ACC112 (cell line): ENCODE data around the gene SLCO3A1.

Experiments
- H2AFZ ChIP-seq: fragments of 200-600 bp; sonication (generic); one replicate; pipeline ENCODE4 v1.6.0; 2017; ENCODE audit warnings: antibody characterized with exemption, low read length; ENCODE audit not compliant: unreplicated experiment
- H3K27ac ChIP-seq: fragments of 200-600 bp; sonication (generic); 2 replicates; pipeline ENCODE4 v1.5.1; 2014; ENCODE audit warnings: low read depth, mild to moderate bottlenecking, antibody characterized with exemption, low read length, moderate library complexity
- H3K27me3 ChIP-seq: fragments of 200-600 bp; sonication (generic); 2 replicates; pipeline ENCODE4 v1.6.1; 2014; ENCODE audit warnings: mild to moderate bottlenecking, antibody characterized with exemption, low read length, moderate library complexity, mixed read lengths; ENCODE audit not compliant: insufficient read depth
- H3K36me3 ChIP-seq: fragments of 200-600 bp; sonication (generic); 2 replicates; pipeline ENCODE4 v1.6.1; 2016; ENCODE audit warnings: mild to moderate bottlenecking, antibody characterized with exemption, low read length, moderate library complexity, mixed read lengths; ENCODE audit not compliant: insufficient read depth
- H3K4me1 ChIP-seq: fragments of 200-600 bp; sonication (generic); one replicate; pipeline ENCODE4 v1.6.1; 2016; ENCODE audit warnings: low read length, mixed read lengths; ENCODE audit not compliant: insufficient read depth, unreplicated experiment, control insufficient read depth
- H3K4me3 ChIP-seq: fragments of 200-600 bp; sonication (generic); 2 replicates; pipeline ENCODE4 v1.5.1; 2014; ENCODE audit warnings: mild to moderate bottlenecking, low read depth, low read length
- H3K79me2 ChIP-seq: fragments of 200-600 bp; sonication (generic); one replicate; pipeline ENCODE4 v1.6.0; 2016; ENCODE audit warnings: low read length; ENCODE audit not compliant: control insufficient read depth, unreplicated experiment, insufficient read depth

Gene SLCO3A1

DNA sequence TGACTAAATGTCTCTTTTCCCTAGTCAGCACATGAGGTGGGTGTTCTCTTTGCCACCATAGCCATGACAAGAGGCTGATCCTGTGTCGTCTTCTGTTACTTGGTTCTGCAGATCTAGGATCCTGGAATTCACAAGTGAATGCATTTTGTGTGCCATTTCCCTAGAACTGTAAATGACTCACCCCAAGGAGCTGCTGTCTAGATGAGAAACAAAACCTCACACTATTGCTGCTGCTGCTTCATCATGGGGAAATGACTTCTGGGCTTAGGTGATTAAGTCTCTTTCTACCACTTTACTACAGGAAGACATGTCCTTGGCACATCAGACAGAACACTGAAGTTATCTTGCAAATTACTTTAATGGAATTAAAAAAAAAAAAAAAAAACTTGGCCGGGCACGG, 54.9 kb downstream of the SLCO3A1 start:
- no peaks in the 10 kb centered on the region for H3K79me2 ChIP-seq
- no peaks in the 10 kb centered on the region for H3K27me3 ChIP-seq
- H3K27ac ChIP-seq, result no peak overlapping the region

DNA sequence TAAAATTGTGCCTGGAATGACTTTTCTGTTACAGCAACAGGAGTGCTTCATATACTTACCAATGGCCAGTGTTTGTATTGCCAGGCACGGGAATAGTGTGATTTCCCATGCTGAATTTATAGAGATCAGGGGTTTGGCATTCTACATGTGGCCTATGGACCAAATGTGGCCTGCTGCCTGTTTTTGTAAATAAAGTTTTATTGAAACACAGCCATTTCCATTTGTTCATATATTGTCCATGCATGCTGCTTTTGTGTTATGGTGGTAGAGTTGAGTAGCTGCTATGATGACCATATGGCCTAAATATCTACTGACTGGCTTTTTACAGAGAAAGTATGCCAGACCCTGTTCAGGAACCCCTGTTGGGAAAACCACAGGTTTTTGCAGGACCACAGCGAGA, 55.6 kb downstream of the SLCO3A1 start:
- H3K4me3 ChIP-seq, result no peak overlapping the region
- H3K4me1 ChIP-seq, result peaks cover 5% of the 10 kb centered on the region
- H3K27me3 ChIP-seq, result no peaks in the 10 kb centered on the region
- H2AFZ ChIP-seq, result no peak overlapping the region
- H3K79me2 ChIP-seq, result no peaks in the 10 kb centered on the region
- H3K27ac ChIP-seq, result no peak overlapping the region
- no peaks in the 10 kb centered on the region for H3K36me3 ChIP-seq

More for the DNA sequence above, 54.9 kb downstream of the SLCO3A1 start:
- Histone ChIP-seq H3K4me1 (peaks cover 5% of the 10 kb centered on the region), H2AFZ (no peak overlapping the region), H3K4me3 (no peak overlapping the region), H3K36me3 (no peaks in the 10 kb centered on the region)

DNA sequence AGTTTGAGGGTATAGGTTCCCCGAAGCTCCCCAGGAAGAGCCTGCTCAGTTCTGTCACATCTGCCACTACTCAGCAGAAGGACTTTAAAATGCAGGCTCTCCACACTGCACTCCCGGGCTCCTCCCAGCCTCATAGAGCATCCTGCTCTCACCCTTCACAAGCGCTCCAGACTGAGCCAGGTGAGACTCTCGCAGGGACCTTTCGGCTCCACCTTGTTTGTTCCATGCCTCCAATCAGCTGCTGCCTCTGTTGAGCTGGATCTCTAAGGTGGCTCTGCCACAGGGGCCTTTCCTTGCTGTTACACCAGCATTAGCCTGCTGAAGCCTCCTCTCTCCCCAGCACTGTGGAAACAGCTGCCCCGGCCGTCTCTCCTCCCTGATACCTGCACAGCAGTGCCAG, 56.1 kb downstream of the SLCO3A1 start:
- H3K79me2 ChIP-seq, result no peaks in the 10 kb centered on the region

DNA sequence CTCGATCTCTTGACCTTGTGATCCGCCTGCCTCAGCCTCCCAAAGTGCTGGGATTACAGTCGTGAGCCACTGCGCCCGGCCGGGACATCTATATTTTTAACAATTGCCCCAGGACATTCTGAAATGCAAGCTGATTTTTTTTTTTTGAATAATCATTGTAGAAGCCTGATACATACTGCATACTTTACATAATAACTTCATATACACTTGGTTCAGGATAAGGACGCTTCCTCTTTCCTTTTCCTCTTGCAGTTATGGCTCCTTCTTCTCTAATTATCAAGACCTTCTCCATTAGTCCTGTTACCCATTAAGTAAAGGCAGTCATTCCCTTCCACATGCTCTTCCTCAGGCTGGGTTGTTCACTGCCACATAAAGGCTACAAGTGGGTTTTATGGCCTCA, 58.3 kb downstream of the SLCO3A1 start:
- Histone ChIP-seq H3K4me1 (peaks cover 5% of the 10 kb centered on the region), H2AFZ (no peak overlapping the region), H3K79me2 (no peaks in the 10 kb centered on the region), H3K36me3 (no peaks in the 10 kb centered on the region), H3K27me3 (no peaks in the 10 kb centered on the region), H3K27ac (no peak overlapping the region), H3K4me3 (no peak overlapping the region)

More for the DNA sequence above, 56.1 kb downstream of the SLCO3A1 start:
- Histone ChIP-seq H3K27ac (no peak overlapping the region), H3K4me1 (peaks cover 5% of the 10 kb centered on the region), H3K27me3 (no peaks in the 10 kb centered on the region), H3K36me3 (no peaks in the 10 kb centered on the region), H3K4me3 (no peak overlapping the region), H2AFZ (no peak overlapping the region)

DNA sequence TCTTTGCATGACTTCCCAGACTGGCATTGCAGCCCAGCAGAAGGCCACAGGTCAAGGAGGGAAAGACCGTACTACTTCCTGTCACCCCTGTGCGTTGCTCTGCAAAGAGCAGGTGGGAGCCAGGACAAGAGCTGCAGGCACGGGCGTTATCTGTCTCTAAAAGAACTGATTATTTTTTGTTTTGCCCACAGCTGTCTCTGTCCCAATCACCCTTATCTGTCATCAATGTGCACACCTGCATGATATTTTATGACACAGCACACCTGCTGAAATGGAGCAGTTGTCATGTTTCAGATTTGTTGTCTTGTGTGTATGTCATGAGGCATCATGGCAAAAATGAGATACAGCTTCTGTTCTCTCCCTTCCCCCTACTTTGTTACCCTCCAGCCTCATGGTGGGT, 58.8 kb downstream of the SLCO3A1 start:
- no peak overlapping the region for H3K4me3 ChIP-seq
- peaks cover 5% of the 10 kb centered on the region for H3K4me1 ChIP-seq
- H3K79me2 ChIP-seq, result no peaks in the 10 kb centered on the region
- H3K27ac ChIP-seq, result no peak overlapping the region
- no peaks in the 10 kb centered on the region for H3K36me3 ChIP-seq
- no peak overlapping the region for H2AFZ ChIP-seq
- no peaks in the 10 kb centered on the region for H3K27me3 ChIP-seq

DNA sequence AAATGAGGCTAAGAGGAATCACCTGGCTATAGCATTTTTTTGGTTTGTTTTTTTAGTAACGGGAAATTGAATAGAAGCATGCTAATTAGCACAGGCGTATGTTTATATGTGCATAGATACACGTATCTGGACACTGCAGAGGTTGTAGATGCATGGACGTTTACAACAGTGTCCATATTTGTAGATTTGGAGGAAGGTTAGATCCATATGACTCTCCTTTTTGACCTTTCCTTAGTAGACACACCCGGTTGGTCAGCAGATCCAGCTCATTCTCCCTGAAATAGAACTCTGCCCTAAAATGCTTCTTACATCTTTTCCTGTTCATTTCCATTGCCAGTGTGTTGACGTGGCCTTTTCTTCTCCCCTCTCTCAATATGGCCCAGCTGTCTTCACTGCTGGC, 60.1 kb downstream of the SLCO3A1 start:
- H3K27me3 ChIP-seq, result no peaks in the 10 kb centered on the region
- no peaks in the 10 kb centered on the region for H3K36me3 ChIP-seq
- no peaks in the 10 kb centered on the region for H3K79me2 ChIP-seq
- H3K4me3 ChIP-seq, result no peak overlapping the region
- no peaks in the 10 kb centered on the region for H3K4me1 ChIP-seq
- no peak overlapping the region for H3K27ac ChIP-seq
- H2AFZ ChIP-seq, result no peak overlapping the region

DNA sequence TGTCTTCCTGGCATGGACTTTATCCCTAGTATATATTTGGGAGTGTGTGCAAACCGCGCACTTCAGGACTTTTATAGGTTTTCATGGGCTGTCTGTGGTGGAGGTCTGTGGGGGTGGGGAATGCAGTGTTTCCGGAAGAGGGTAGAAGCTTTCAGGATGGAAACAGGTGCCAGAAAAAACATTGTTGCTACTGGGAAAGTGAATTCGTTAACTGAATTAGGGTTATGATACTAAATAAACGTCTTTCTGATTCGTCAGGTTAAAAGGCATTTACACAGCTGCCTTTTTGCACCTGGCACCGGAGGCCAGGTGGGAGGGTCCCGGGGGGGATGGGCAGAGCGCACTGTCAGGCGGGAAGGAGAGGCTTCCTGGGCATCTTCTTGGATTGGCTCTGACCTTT, 62.1 kb downstream of the SLCO3A1 start:
- Histone ChIP-seq H2AFZ (no peak overlapping the region), H3K79me2 (peaks cover 5% of the 10 kb centered on the region), H3K36me3 (no peaks in the 10 kb centered on the region), H3K27me3 (no peaks in the 10 kb centered on the region), H3K27ac (no peak overlapping the region), H3K4me1 (no peaks in the 10 kb centered on the region), H3K4me3 (no peak overlapping the region)

DNA sequence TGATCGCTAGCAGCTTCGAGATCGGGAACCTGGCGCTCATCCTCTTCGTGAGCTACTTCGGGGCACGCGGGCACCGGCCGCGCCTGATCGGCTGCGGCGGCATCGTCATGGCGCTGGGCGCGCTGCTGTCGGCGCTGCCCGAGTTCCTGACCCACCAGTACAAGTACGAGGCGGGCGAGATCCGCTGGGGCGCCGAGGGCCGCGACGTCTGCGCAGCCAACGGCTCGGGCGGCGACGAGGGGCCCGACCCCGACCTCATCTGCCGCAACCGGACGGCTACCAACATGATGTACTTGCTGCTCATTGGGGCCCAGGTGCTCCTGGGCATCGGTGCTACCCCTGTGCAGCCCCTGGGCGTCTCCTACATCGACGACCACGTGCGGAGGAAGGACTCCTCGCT, 62.5 kb downstream of the SLCO3A1 start:
- peaks cover 7% of the 10 kb centered on the region for H3K79me2 ChIP-seq
- no peak overlapping the region for H3K4me3 ChIP-seq
- H3K27ac ChIP-seq, result no peak overlapping the region
- peaks cover 2% of the 10 kb centered on the region for H3K4me1 ChIP-seq
- no peaks in the 10 kb centered on the region for H3K36me3 ChIP-seq
- no peaks in the 10 kb centered on the region for H3K27me3 ChIP-seq
- no peak overlapping the region for H2AFZ ChIP-seq

DNA sequence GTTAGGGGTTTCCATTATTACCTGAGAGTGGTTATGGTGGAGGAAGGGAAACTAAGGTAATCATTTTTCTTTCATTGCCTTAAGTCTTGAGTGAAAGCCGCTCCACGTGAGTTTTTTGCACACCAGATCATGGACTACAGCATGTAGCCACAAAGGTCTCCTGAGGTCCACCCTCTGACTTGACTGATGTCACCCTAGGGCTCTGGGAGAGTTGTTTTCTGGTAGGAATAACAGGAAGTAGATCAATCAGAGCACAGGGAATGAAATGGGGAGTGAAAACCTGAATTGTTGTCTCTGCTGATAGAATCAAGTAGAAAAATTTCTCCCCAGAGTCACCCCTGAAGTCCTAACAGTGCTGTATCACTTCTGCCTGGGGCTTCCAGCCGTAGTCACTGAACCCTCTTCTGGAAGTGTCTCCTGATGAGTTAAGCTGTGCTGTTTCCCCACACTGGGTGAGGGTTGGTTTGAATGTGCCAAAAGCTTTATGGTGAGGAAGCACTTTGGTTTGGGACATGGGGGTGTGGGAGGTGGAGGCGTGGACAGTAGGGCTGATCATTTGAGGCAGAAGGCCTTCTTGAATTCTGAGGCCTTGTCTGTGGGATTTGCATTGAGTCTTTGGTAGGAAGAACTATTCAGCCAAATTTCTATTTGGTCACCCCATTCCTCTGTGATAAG, 64.3 kb downstream of the SLCO3A1 start:
- Histone ChIP-seq H3K79me2 (peaks cover 16% of the 10 kb centered on the region), H3K27ac (no peak overlapping the region), H3K4me1 (peaks cover 17% of the 10 kb centered on the region), H3K4me3 (no peak overlapping the region), H2AFZ (no peak overlapping the region), H3K27me3 (no peaks in the 10 kb centered on the region), H3K36me3 (no peaks in the 10 kb centered on the region)

DNA sequence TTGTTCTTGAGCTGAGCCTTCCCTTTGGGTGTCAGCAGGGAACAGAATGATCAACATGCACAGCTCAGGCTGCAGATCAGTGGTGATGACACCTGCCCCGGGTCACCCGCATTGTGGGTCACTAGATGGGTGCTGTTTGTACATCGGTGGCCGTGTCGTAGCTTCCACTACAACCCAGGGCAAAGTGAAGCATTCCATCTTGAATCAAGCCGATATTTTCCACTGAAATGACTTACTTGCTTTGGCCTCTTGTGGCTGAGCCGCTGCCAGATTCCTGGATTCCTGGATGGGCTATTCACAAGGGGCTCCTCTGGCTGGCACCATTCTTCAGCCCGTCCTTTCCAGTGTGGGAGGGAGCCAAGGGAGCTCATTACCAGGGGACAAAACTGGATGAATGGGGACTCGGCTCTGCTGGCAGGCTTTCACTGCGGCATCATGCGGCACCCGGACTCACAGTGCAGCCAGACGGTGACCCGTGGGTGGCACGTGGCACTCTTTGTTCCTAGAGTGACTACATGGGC, 65.6 kb downstream of the SLCO3A1 start:
- peaks cover 19% of the 10 kb centered on the region for H3K79me2 ChIP-seq
- no peak overlapping the region for H3K27ac ChIP-seq
- H3K27me3 ChIP-seq, result no peaks in the 10 kb centered on the region

DNA sequence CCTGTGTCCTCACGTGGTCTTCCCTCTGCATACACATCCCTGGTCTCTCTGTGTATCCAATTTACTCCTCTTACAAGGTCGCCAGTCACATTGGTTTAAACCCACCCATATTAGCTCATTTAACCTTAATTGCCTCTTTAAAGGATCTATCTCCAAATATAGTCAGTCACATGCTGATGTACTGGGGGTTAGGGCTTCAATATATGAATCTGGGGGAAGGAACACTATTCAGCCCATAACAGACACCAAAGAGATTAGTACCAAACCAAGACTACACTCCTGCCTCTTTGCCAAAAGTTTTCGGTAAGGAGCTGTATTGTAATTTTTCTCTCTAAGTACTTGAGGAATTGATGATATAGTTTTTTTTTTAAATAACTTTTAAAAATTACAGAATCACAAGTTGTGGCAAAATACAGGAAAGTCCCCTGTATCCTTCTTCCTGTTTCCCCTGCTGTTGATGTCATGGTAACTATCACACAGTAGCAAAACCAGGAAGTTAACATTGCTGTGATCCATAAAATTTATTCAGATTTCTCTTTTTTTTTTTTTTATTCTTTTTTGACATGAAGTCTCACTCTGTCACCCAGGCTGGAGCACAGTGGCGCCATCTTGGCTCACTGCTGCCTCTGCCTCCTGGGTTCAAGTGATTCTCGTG, 67.8 kb downstream of the SLCO3A1 start:
- Histone ChIP-seq H3K79me2 (peaks cover 19% of the 10 kb centered on the region), H3K27ac (peak overlapping the region; percentile 76), H3K27me3 (no peaks in the 10 kb centered on the region), H3K36me3 (no peaks in the 10 kb centered on the region), H3K4me1 (peaks cover 20% of the 10 kb centered on the region), H3K4me3 (no peak overlapping the region), H2AFZ (no peak overlapping the region)

More for the DNA sequence above, 65.6 kb downstream of the SLCO3A1 start:
- H3K36me3 ChIP-seq, result no peaks in the 10 kb centered on the region
- H3K4me3 ChIP-seq, result no peak overlapping the region
- peaks cover 18% of the 10 kb centered on the region for H3K4me1 ChIP-seq
- H2AFZ ChIP-seq, result no peak overlapping the region
